ENCODE data around the gene ZNF787.
"Not testable (repeated sequence)": the region's sequence is repeated elsewhere in the genome, so short reads cannot be mapped to it uniquely, and the experiment has no call there.

ZNF787 gene

DNA sequence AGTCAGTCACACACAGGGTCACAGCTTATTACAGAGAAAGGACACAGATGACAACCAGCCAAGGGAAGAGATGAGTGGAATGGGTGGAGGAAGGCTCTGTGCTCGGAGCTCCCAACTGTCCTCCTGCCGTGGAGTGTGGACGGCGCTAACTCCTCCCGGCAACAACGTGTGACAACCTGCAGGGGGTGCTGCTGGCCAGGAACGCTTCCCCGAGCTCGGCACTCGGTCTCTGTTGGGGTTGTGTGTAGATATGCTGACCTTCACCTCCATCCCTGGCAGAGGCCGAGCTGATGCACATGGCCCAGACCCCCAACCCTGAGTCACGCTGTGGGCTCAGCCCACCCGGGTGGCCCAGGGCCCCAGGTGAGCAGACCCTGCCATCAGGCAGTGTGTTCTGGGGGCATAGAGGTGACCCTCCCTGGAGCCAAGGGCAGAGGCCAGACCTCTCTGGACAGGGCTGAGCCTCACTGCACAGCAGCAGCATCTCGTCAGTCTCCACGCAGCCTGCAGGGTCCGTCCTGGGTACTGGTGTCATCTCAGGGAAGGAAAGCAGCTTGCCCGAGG lies 34.1 kb upstream of the ZNF787 start:
- H3K9me3 ChIP-seq (ENCODE audit: control insufficient read depth, insufficient read depth, low read depth, low read length): no peaks in the 10 kb centered on the region
- no peak overlapping the region for H3K27ac ChIP-seq (ENCODE audit: low read depth, low read length)
- H3K4me3 ChIP-seq (ENCODE audit: low read depth, low read length): no peak overlapping the region
- peaks cover 43% of the 10 kb centered on the region for H3K36me3 ChIP-seq (ENCODE audit: control insufficient read depth, insufficient read depth, low read length)
- peaks cover 19% of the 10 kb centered on the region for H3K4me1 ChIP-seq (ENCODE audit: control insufficient read depth, insufficient read depth, low read length)
- H3K27me3 ChIP-seq (ENCODE audit: control insufficient read depth, insufficient read depth, low read length): no peaks in the 10 kb centered on the region
- H3K9ac ChIP-seq (ENCODE audit: low read length): no peak overlapping the region

DNA sequence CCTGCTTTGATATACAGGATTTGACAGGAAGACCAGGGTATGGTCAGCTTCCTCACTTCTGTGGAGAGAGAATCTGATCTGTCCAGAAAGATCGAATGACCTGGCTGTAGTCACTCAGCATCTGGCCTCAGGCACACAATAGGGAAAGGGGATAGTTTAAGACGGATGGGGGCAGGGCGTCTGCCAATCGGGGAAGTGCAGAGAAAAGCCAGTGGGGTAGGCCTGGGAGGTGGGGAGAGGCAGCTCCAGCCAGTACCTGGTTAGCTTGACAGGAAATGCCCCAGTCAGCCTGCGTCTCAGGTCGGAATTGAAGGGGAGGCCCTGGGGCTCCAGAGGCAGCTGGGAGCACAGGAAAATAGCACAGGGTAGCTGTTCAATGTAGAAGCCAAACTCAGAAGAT lies 32.4 kb upstream of the ZNF787 start:
- Histone ChIP-seq H3K36me3 (ENCODE audit: control insufficient read depth, insufficient read depth, low read length) (peaks cover 36% of the 10 kb centered on the region), H3K27ac (ENCODE audit: low read depth, low read length) (peak overlapping the region; percentile 24; the same call in 1 of the 2 replicates), H3K27me3 (ENCODE audit: control insufficient read depth, insufficient read depth, low read length) (no peaks in the 10 kb centered on the region), H3K9ac (ENCODE audit: low read length) (peak overlapping the region; percentile 7), H3K4me3 (ENCODE audit: low read depth, low read length) (no peak overlapping the region), H3K4me1 (ENCODE audit: control insufficient read depth, insufficient read depth, low read length) (peaks cover 19% of the 10 kb centered on the region), H3K9me3 (ENCODE audit: control insufficient read depth, insufficient read depth, low read depth, low read length) (no peaks in the 10 kb centered on the region)

DNA sequence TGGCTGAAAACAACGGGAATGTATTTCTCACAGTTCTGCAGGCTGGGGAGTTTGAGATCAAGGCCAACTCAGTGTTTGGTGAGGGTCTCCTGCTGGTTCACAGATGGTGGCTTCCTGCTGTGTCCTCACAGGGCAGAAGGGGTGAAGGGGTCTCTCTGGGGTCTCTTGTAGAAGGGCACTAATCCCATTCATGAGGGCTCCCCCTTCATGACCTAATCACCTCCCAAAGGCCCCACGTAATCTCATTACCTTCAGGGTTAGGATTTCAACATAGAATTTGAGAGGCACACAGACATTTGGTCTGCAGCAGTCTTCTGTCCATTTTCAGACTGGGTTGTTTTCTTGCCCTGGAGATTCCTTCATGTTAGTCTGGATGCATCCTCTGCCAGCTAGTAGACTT lies 31.5 kb upstream of the ZNF787 start:
- Histone ChIP-seq H3K27ac (ENCODE audit: low read depth, low read length) (peak overlapping the region; percentile 24; the same call in 1 of the 2 replicates), H3K36me3 (ENCODE audit: control insufficient read depth, insufficient read depth, low read length) (peaks cover 36% of the 10 kb centered on the region), H3K9me3 (ENCODE audit: control insufficient read depth, insufficient read depth, low read depth, low read length) (no peaks in the 10 kb centered on the region), H3K9ac (ENCODE audit: low read length) (no peak overlapping the region), H3K4me1 (ENCODE audit: control insufficient read depth, insufficient read depth, low read length) (peaks cover 19% of the 10 kb centered on the region), H3K4me3 (ENCODE audit: low read depth, low read length) (no peak overlapping the region), H3K27me3 (ENCODE audit: control insufficient read depth, insufficient read depth, low read length) (no peaks in the 10 kb centered on the region)

DNA sequence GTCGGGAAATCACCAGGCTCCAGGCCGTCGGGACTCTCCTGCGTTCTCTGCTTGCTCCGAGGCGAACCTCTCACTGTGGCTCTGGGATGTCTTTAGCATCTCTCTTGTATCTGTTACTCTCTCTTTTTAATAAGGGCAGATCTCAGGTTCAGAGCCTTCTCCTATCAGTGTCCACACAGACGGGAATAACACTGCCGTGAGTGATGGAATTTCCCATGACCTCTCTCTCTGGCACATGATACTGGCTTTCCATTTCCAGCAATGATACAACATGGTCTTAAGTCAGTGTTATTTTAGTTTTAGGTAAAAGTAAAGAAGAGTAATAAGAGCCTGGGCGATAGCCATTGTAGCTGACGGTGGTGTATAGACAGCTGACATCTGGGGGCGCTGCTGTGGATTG lies 29.3 kb upstream of the ZNF787 start:
- H3K36me3 ChIP-seq (ENCODE audit: control insufficient read depth, insufficient read depth, low read length): peaks cover 32% of the 10 kb centered on the region
- H3K4me3 ChIP-seq (ENCODE audit: low read depth, low read length): no peak overlapping the region
- H3K9ac ChIP-seq (ENCODE audit: low read length): no peak overlapping the region
- H3K27me3 ChIP-seq (ENCODE audit: control insufficient read depth, insufficient read depth, low read length): no peaks in the 10 kb centered on the region
- no peak overlapping the region for H3K27ac ChIP-seq (ENCODE audit: low read depth, low read length)
- H3K4me1 ChIP-seq (ENCODE audit: control insufficient read depth, insufficient read depth, low read length): peaks cover 19% of the 10 kb centered on the region
- no peaks in the 10 kb centered on the region for H3K9me3 ChIP-seq (ENCODE audit: control insufficient read depth, insufficient read depth, low read depth, low read length)

DNA sequence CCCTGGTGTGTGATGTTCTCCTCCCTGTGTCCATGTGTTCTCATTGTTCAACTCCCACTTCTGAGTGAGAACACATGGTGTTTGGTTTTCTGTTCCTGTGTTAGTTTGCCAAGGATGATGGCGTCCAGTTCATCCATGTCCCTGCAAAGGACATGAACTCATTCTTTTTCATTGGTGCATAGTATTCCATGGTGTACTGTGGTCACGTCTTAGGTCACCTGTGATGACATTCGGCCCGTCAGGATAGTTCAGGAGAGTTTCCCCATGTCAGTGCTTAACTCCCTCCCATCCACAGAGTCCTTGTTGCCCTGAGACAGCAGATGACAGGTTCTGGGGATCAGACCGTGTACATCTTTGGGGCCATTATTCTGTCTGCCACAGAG lies 28.6 kb upstream of the ZNF787 start:
- Histone ChIP-seq H3K27ac (ENCODE audit: low read depth, low read length) (no peak overlapping the region), H3K9me3 (ENCODE audit: control insufficient read depth, insufficient read depth, low read depth, low read length) (no peaks in the 10 kb centered on the region), H3K4me1 (ENCODE audit: control insufficient read depth, insufficient read depth, low read length) (peaks cover 19% of the 10 kb centered on the region), H3K4me3 (ENCODE audit: low read depth, low read length) (no peak overlapping the region), H3K36me3 (ENCODE audit: control insufficient read depth, insufficient read depth, low read length) (peaks cover 27% of the 10 kb centered on the region), H3K27me3 (ENCODE audit: control insufficient read depth, insufficient read depth, low read length) (no peaks in the 10 kb centered on the region), H3K9ac (ENCODE audit: low read length) (no peak overlapping the region)

DNA sequence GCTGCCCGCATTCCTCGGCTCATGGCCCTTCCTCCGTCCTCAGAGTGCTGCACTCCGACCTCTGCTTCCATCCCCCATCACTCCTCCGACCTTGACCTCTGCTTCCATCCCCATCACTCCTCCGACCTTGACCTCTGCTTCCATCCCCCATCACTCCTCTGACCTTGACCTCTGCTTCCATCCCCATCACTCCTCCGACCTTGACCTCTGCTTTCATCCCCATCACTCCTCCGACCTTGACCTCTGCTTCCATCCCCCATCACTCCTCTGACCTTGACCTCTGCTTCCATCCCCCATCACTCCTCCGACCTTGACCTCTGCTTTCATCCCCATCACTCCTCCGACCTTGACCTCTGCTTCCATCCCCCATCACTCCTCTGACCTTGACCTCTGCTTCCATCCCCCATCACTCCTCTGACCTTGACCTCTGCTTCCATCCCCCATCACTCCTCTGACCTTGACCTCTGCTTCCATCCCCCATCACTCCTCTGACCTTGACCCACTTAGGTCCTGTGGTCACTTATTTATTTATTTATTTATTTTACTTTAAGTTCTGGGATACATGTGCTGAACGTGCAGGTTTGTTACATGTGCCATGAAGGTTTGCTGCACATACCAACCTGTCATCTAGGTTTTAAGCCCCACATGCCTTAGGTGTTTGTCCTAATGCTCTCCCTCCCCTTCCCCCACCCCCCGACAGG lies 28.0 kb upstream of the ZNF787 start:
- Histone ChIP-seq H3K36me3 (ENCODE audit: control insufficient read depth, insufficient read depth, low read length) (peaks cover 24% of the 10 kb centered on the region), H3K4me1 (ENCODE audit: control insufficient read depth, insufficient read depth, low read length) (peaks cover 19% of the 10 kb centered on the region)
- not testable (repeated sequence) for H3K27ac ChIP-seq (ENCODE audit: low read depth, low read length); H3K4me3 ChIP-seq (ENCODE audit: low read depth, low read length); H3K9me3 ChIP-seq (ENCODE audit: control insufficient read depth, insufficient read depth, low read depth, low read length); H3K9ac ChIP-seq (ENCODE audit: low read length); H3K27me3 ChIP-seq (ENCODE audit: control insufficient read depth, insufficient read depth, low read length)

DNA sequence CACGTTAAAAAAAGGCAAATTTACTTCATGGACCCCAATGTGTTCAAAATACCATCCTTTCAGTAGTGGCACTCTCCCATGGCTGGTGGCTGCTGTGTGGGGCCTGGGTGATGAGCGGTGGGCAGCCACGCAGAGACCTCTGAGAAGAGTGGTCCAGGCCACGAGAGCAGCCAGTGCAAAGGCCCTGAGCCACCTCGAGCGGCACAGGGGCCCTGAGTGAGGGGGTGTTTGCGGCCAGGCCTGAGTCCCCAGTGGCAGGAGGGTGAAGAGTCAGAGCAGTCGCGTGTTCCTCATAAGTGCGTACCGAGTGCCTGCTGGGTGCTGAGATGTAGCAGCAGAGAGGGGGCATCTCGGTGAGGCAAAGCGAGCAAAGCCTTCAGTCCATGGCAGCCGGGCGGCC lies 27.0 kb upstream of the ZNF787 start:
- Histone ChIP-seq H3K4me1 (ENCODE audit: control insufficient read depth, insufficient read depth, low read length) (peaks cover 9% of the 10 kb centered on the region), H3K27ac (ENCODE audit: low read depth, low read length) (no peak overlapping the region), H3K9me3 (ENCODE audit: control insufficient read depth, insufficient read depth, low read depth, low read length) (no peaks in the 10 kb centered on the region), H3K4me3 (ENCODE audit: low read depth, low read length) (no peak overlapping the region), H3K9ac (ENCODE audit: low read length) (no peak overlapping the region), H3K27me3 (ENCODE audit: control insufficient read depth, insufficient read depth, low read length) (no peaks in the 10 kb centered on the region), H3K36me3 (ENCODE audit: control insufficient read depth, insufficient read depth, low read length) (peaks cover 24% of the 10 kb centered on the region)

DNA sequence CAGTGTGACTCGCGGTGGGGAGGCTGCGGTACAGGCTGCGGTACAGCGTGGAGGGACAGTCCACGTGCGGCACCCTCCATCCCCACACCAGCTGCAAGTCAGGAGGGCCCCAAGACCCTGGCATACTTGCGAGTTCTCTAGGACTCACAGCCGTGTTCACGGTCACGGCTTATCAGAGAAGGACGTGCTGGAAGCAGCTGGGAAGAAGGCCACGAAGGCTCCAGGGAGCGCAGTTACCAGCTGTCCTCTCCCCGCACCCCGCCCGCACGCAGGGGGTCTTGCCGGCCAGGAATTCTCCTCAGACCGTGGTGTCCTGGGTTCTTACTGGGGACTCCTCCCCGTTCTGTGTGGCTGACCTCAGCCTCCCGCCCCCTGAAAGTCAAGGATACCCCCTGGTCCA lies 26.2 kb upstream of the ZNF787 start:
- no peaks in the 10 kb centered on the region for H3K9me3 ChIP-seq (ENCODE audit: control insufficient read depth, insufficient read depth, low read depth, low read length)
- H3K27me3 ChIP-seq (ENCODE audit: control insufficient read depth, insufficient read depth, low read length): no peaks in the 10 kb centered on the region
- H3K36me3 ChIP-seq (ENCODE audit: control insufficient read depth, insufficient read depth, low read length): peaks cover 28% of the 10 kb centered on the region
- H3K27ac ChIP-seq (ENCODE audit: low read depth, low read length): no peak overlapping the region
- H3K9ac ChIP-seq (ENCODE audit: low read length): no peak overlapping the region
- no peak overlapping the region for H3K4me3 ChIP-seq (ENCODE audit: low read depth, low read length)
- peaks cover 8% of the 10 kb centered on the region; the same call in 1 of the 2 replicates for H3K4me1 ChIP-seq (ENCODE audit: control insufficient read depth, insufficient read depth, low read length)

DNA sequence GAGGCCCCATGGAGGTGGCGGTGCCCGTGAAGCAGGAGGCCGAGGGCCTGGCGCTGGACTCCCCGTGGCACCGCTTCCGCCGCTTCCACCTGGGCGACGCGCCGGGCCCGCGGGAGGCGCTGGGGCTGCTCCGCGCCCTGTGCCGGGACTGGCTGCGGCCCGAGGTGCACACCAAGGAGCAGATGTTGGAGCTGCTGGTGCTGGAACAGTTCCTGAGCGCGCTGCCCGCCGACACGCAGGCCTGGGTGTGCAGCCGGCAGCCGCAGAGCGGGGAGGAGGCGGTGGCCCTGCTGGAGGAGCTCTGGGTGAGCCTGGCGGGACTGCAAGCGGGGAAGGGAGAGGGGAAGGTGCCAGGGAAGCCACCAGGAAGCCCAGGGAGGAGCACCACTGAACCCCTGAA lies 25.8 kb upstream of the ZNF787 start:
- Histone ChIP-seq H3K4me3 (ENCODE audit: low read depth, low read length) (no peak overlapping the region), H3K27ac (ENCODE audit: low read depth, low read length) (no peak overlapping the region), H3K36me3 (ENCODE audit: control insufficient read depth, insufficient read depth, low read length) (peaks cover 28% of the 10 kb centered on the region), H3K9ac (ENCODE audit: low read length) (no peak overlapping the region), H3K4me1 (ENCODE audit: control insufficient read depth, insufficient read depth, low read length) (peaks cover 11% of the 10 kb centered on the region; the same call in 1 of the 2 replicates), H3K27me3 (ENCODE audit: control insufficient read depth, insufficient read depth, low read length) (no peaks in the 10 kb centered on the region), H3K9me3 (ENCODE audit: control insufficient read depth, insufficient read depth, low read depth, low read length) (no peaks in the 10 kb centered on the region)

DNA sequence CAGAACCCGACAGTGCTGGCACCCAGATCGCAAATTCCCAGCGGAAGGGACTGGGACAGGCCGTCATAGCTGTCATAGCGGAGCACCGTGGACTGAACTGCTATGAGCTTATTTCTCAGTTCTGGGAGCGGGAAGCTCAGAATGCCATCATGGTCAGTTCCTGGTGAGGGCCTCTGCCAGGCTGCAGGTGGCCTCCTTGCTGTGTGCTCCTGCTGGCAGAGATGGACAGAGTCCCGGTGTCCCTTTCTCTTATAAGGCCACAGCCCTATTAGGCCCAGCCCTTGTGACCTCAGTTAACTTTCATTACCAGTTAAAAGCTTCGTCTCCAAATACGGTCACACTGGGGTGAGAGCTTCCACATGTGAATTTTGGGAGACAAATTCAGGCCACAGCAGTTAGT lies 24.6 kb upstream of the ZNF787 start:
- no peaks in the 10 kb centered on the region for H3K27me3 ChIP-seq (ENCODE audit: control insufficient read depth, insufficient read depth, low read length)
- H3K4me3 ChIP-seq (ENCODE audit: low read depth, low read length): no peak overlapping the region
- peaks cover 28% of the 10 kb centered on the region for H3K36me3 ChIP-seq (ENCODE audit: control insufficient read depth, insufficient read depth, low read length)
- no peak overlapping the region for H3K27ac ChIP-seq (ENCODE audit: low read depth, low read length)
- no peaks in the 10 kb centered on the region for H3K9me3 ChIP-seq (ENCODE audit: control insufficient read depth, insufficient read depth, low read depth, low read length)
- H3K4me1 ChIP-seq (ENCODE audit: control insufficient read depth, insufficient read depth, low read length): peaks cover 14% of the 10 kb centered on the region; the same call in 1 of the 2 replicates
- H3K9ac ChIP-seq (ENCODE audit: low read length): no peak overlapping the region

DNA sequence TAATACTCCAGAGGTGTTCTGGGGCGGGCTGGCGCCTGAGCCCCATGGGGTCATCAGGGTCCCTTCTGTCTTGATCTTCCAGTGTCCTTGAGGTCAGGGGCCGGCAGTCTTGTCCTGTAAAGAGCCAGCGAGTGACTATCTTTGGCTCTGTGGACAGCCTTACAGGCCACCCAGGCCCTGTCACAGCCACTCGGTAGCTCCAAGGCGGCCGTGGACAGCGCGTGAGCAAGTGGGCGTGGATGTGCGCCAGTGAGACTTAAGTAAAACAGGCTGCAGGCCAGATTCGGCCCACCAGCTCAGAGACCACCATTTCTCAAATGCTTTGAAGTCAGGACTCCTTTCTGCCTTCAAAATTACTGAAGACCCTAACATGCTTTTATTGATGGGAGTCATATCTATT lies 23.7 kb upstream of the ZNF787 start:
- Histone ChIP-seq H3K4me3 (ENCODE audit: low read depth, low read length) (no peak overlapping the region), H3K27ac (ENCODE audit: low read depth, low read length) (no peak overlapping the region), H3K36me3 (ENCODE audit: control insufficient read depth, insufficient read depth, low read length) (peaks cover 27% of the 10 kb centered on the region), H3K9ac (ENCODE audit: low read length) (no peak overlapping the region), H3K27me3 (ENCODE audit: control insufficient read depth, insufficient read depth, low read length) (no peaks in the 10 kb centered on the region), H3K9me3 (ENCODE audit: control insufficient read depth, insufficient read depth, low read depth, low read length) (no peaks in the 10 kb centered on the region), H3K4me1 (ENCODE audit: control insufficient read depth, insufficient read depth, low read length) (peaks cover 18% of the 10 kb centered on the region)

Measured in HUES6 (cell line).